Measurements from ENCODE around the gene BAIAP2L1.

Gene BAIAP2L1

GRCh38 chr7:98357751-98358161 lies 43.1 kb downstream of the BAIAP2L1 start:
- DNase-seq: peak; percentile 25

GRCh38 chr7:98355250-98355538 lies 45.7 kb downstream of the BAIAP2L1 start:
- no peak for DNase-seq

GRCh38 chr7:98354511-98355249 lies 46.2 kb downstream of the BAIAP2L1 start:
- peak; percentile 86 for DNase-seq

GRCh38 chr7:98354052-98354451 lies 46.8 kb downstream of the BAIAP2L1 start:
- no peak for DNase-seq

GRCh38 chr7:98352621-98353020 lies 48.3 kb downstream of the BAIAP2L1 start:
- no peak for DNase-seq

- no peak for DNase-seq
These were observed 49.8 kb downstream of the BAIAP2L1 start for GRCh38 chr7:98351136-98351535.

- no peak for DNase-seq
These were observed 52.0 kb downstream of the BAIAP2L1 start for GRCh38 chr7:98348726-98349474.

GRCh38 chr7:98346515-98347069 lies 54.3 kb downstream of the BAIAP2L1 start:
- no peak for DNase-seq

- no peak for DNase-seq
These were observed 59.8 kb downstream of the BAIAP2L1 start for GRCh38 chr7:98341106-98341505.

- DNase-seq: no peak
These were observed 61.8 kb downstream of the BAIAP2L1 start for GRCh38 chr7:98339043-98339442.

- DNase-seq: no peak
These were observed 62.4 kb downstream of the BAIAP2L1 start for GRCh38 chr7:98338441-98338840.

- no peak for DNase-seq
These were observed 65.4 kb downstream of the BAIAP2L1 start for GRCh38 chr7:98335411-98335977.

- peak; percentile 4 for DNase-seq
These were observed 66.8 kb downstream of the BAIAP2L1 start for GRCh38 chr7:98334081-98334480.

GRCh38 chr7:98330926-98331529 lies 69.9 kb downstream of the BAIAP2L1 start:
- DNase-seq: no peak

- DNase-seq: no peak
These were observed 71.0 kb downstream of the BAIAP2L1 start for GRCh38 chr7:98329791-98330373.

- DNase-seq: no peak
These were observed 71.6 kb downstream of the BAIAP2L1 start for GRCh38 chr7:98329100-98329790.

GRCh38 chr7:98324782-98325181 lies 76.1 kb downstream of the BAIAP2L1 start:
- no peak for DNase-seq

GRCh38 chr7:98323597-98324322 lies 77.1 kb downstream of the BAIAP2L1 start:
- no peak for DNase-seq

- DNase-seq: no peak
These were observed 78.3 kb downstream of the BAIAP2L1 start for GRCh38 chr7:98322331-98323270.

GRCh38 chr7:98321301-98321700 lies 79.6 kb downstream of the BAIAP2L1 start:
- DNase-seq: no peak

- DNase-seq: no peak
These were observed 81.7 kb downstream of the BAIAP2L1 start for GRCh38 chr7:98319176-98319575.

Data from kidney glomerular epithelial cell (primary cell).